Naive thymus-derived CD8-positive, alpha-beta T cell (primary cell): ENCODE results near the gene TRIM44. TPM values are rescaled to one million over a fixed set of nuclear protein-coding genes. Genes with fewer than 3 reads are reported as not detected.

Experiments used
- ATAC-seq, 2 donors: fragments of 150-1000 bp; cut with Tn5 transposase in 1 of 2; sonication (Bioruptor Pico), chemical (Tn5 transposase) in 1 of 2; 1 replicate in 1 of 2; 2 replicates in 1 of 2; pipeline ENCODE4 v1.10.0; 2021; ENCODE audit warnings: mild to moderate bottlenecking in 2 of 2, moderate library complexity in 2 of 2
- POLR2A ChIA-PET: fragments of 350-600 bp; sonication (Branson Sonifier 250); formaldehyde crosslinking; loops from one replicate; lab custom pipeline; 2021; ENCODE audit warnings: antibody characterized with exemption; lab: Charles Lee
- DNase-seq, 10 donors: peaks; one replicate each; pipeline versions ENCODE4 v3.0.0 to v3.0.0-alpha.2; 2020 to 2022
- H3K27ac Mint-ChIP-seq, 10 donors: one replicate each; pipeline ENCODE4 v1.8.0; 2020 to 2022; ENCODE audit warnings: mild to moderate bottlenecking in 10 of 10, mixed read lengths in 10 of 10, moderate library complexity in 4 of 10, inconsistent platforms in 1 of 10
- H3K27me3 Mint-ChIP-seq, 5 donors: one replicate each; pipeline ENCODE4 v1.8.0; 2021 to 2022; ENCODE audit warnings: mixed read lengths in 5 of 5
- H3K36me3 Mint-ChIP-seq, 3 donors: one replicate each; pipeline ENCODE4 v1.8.0; 2020 to 2022; ENCODE audit warnings: mixed read lengths in 3 of 3, mild to moderate bottlenecking in 2 of 3, inconsistent platforms in 1 of 3
- H3K4me1 Mint-ChIP-seq, 4 donors: one replicate each; pipeline ENCODE4 v1.8.0; 2021 to 2022; ENCODE audit warnings: mixed read lengths in 4 of 4
- H3K4me3 Mint-ChIP-seq, 10 donors: one replicate each; pipeline ENCODE4 v1.8.0; 2020 to 2022; ENCODE audit warnings: mild to moderate bottlenecking in 10 of 10, mixed read lengths in 10 of 10, moderate library complexity in 6 of 10, inconsistent platforms in 1 of 10
- H3K9me3 Mint-ChIP-seq, 9 donors: one replicate each; pipeline ENCODE4 v1.8.0; 2020 to 2022; ENCODE audit warnings: mixed read lengths in 9 of 9, mild to moderate bottlenecking in 3 of 9, inconsistent platforms in 1 of 9, moderate library complexity in 1 of 9
- polyA plus RNA-seq, 3 donors: library from polyadenylated mRNA; unstranded; fragments of 300-500 nt; fragmentation: Illumina TruSeq; gene quantifications; one replicate each; pipeline ENCODE4 v1.2.3, GENCODE V29; 2021
- total RNA-seq, 8 experiments: library from RNA in 2 of 8; stranded (reverse) in 2 of 8; gene quantifications; one replicate each; pipeline ENCODE4 v1.2.3 and lab custom pipeline; 2021 to 2026

TRIM44 gene
- total RNA-seq (10 to 100 TPM; 64.5 to 73.4 TPM), polyA plus RNA-seq (10 to 100 TPM; 49.5 to 59.4 (median 56.4) TPM), total RNA-seq (lab: John Stamatoyannopoulos, UW) (149 to 205 (median 174) reads per million in 6 experiments)

- ATAC-seq (peak; percentile 84 to 88), DNase-seq (peak; percentile 66 to 88 (median 78))
- peaks cover 13 to 44% (median 28%) of the 10 kb centered on the region in 9 donors for H3K9me3 Mint-ChIP-seq
- peak within 1 kb of the TSS; percentile 90 to 99 (median 98) for H3K4me3 Mint-ChIP-seq
- POLR2A ChIA-PET: interaction anchor here (1.0 to 1.4 kb wide), 3 partner anchors 43 to 626 kb away, joined by 3 to 4 read pairs (median 3); no protein-coding TSS in a partner anchor
- H3K4me1 Mint-ChIP-seq: peaks cover 14 to 49% (median 45%) of the 10 kb centered on the region in 4 donors
- H3K36me3 Mint-ChIP-seq: peaks cover 21 to 40% (median 34%) of the 10 kb centered on the region in 3 donors
- peaks cover under 1 to 8% (median 4%) of the 10 kb centered on the region in 5 donors for H3K27me3 Mint-ChIP-seq
- peak within 1 kb of the TSS; percentile 95 to 99 (median 99) for H3K27ac Mint-ChIP-seq
Measured at GRCh38 chr11:35662649-35663407, at the start of gene TRIM44. TRIM44 (plus strand) TSS chr11:35662775; CDS start chr11:35663112, 337 bp downstream.

- Mint-ChIP-seq H3K9me3 (no peaks in the 10 kb centered on the region), H3K27me3 (peaks cover 32 to 78% (median 41%) of the 10 kb centered on the region in 5 donors), H3K4me1 (peaks cover 0 to 12% (median 11%) of the 10 kb centered on the region in 4 donors), H3K27ac (no peak overlapping the region), H3K4me3 (no peak overlapping the region), H3K36me3 (no peaks in the 10 kb centered on the region)
- ATAC-seq (no peak), DNase-seq (no peak)
- POLR2A ChIA-PET: no interaction called here
Measured at GRCh38 chr11:35614939-35615569, 47.5 kb upstream of the TRIM44 start.

- Mint-ChIP-seq H3K4me3 (peak overlapping the region in 5 of 10 donors; percentile 0 to 46 (median 30)), H3K36me3 (no peaks in the 10 kb centered on the region), H3K9me3 (no peaks in the 10 kb centered on the region), H3K27ac (no peak overlapping the region), H3K4me1 (peaks cover 0 to 16% (median 13%) of the 10 kb centered on the region in 4 donors), H3K27me3 (peaks cover 34 to 74% (median 51%) of the 10 kb centered on the region in 5 donors)
- ATAC-seq (peak in 1 of 2 donors; percentile 49), DNase-seq (peak in 5 of 10 donors; percentile 11 to 50 (median 40))
- POLR2A ChIA-PET: no interaction called here
Measured at GRCh38 chr11:35615921-35616900, 46.4 kb upstream of the TRIM44 start.

- peaks cover 40 to 74% (median 52%) of the 10 kb centered on the region in 5 donors for H3K27me3 Mint-ChIP-seq
- no peaks in the 10 kb centered on the region for H3K9me3 Mint-ChIP-seq
- DNase-seq (no peak), ATAC-seq (no peak)
- H3K4me1 Mint-ChIP-seq: peaks cover 0 to 16% (median 13%) of the 10 kb centered on the region in 4 donors
- POLR2A ChIA-PET: no interaction called here
- H3K36me3 Mint-ChIP-seq: no peaks in the 10 kb centered on the region
- no peak overlapping the region for H3K27ac Mint-ChIP-seq
- peak overlapping the region; percentile 63 to 88 (median 81) for H3K4me3 Mint-ChIP-seq
Measured at GRCh38 chr11:35617316-35617686, 45.3 kb upstream of the TRIM44 start.

- H3K9me3 Mint-ChIP-seq: no peaks in the 10 kb centered on the region
- peak within 1 kb of the TSS in 1 of 10 donors; percentile 78 for H3K27ac Mint-ChIP-seq
- peaks cover 40 to 74% (median 54%) of the 10 kb centered on the region in 5 donors for H3K27me3 Mint-ChIP-seq
- DNase-seq: peak in 1 of 10 donors; percentile 6
- H3K36me3 Mint-ChIP-seq: no peaks in the 10 kb centered on the region
- H3K4me1 Mint-ChIP-seq: peaks cover 0 to 16% (median 13%) of the 10 kb centered on the region in 4 donors
- peak within 1 kb of the TSS; percentile 63 to 88 (median 81) for H3K4me3 Mint-ChIP-seq
- ATAC-seq: peak in 1 of 2 donors; percentile 15
- POLR2A ChIA-PET: no interaction called here
Measured at GRCh38 chr11:35617687-35618496, 44.7 kb upstream of the TRIM44 start, which contains the start of gene FJX1. FJX1 (plus strand) TSS chr11:35618460; CDS start chr11:35618637, 177 bp downstream.

GRCh38 chr11:35618497-35619115, 44.0 kb upstream of the TRIM44 start:
- ATAC-seq (peak; percentile 42 to 44), DNase-seq (peak in 5 of 10 donors; percentile 1 to 20 (median 12))
- H3K27me3 Mint-ChIP-seq: peaks cover 42 to 74% (median 60%) of the 10 kb centered on the region in 5 donors
- H3K4me3 Mint-ChIP-seq: peak overlapping the region in 3 of 10 donors; percentile 33 to 62 (median 53)
- H3K36me3 Mint-ChIP-seq: no peaks in the 10 kb centered on the region
- no peaks in the 10 kb centered on the region for H3K9me3 Mint-ChIP-seq
- peaks cover 0 to 16% (median 13%) of the 10 kb centered on the region in 4 donors for H3K4me1 Mint-ChIP-seq
- H3K27ac Mint-ChIP-seq: no peak overlapping the region
- POLR2A ChIA-PET: no interaction called here

- DNase-seq (peak in 3 of 10 donors; percentile 7 to 19 (median 16)), ATAC-seq (peak; percentile 37 to 49)
- POLR2A ChIA-PET: interaction anchor here (1.1 kb wide), 1 partner anchor 43 kb away, joined by 3 read pairs; the partner anchor contains the start of gene TRIM44
- H3K4me1 Mint-ChIP-seq: peaks cover 0 to 16% (median 13%) of the 10 kb centered on the region in 4 donors
- H3K4me3 Mint-ChIP-seq: peak overlapping the region; percentile 38 to 74 (median 70)
- peaks cover 38 to 73% (median 63%) of the 10 kb centered on the region in 5 donors for H3K27me3 Mint-ChIP-seq
- H3K9me3 Mint-ChIP-seq: no peaks in the 10 kb centered on the region
- H3K36me3 Mint-ChIP-seq: no peaks in the 10 kb centered on the region
- no peak overlapping the region for H3K27ac Mint-ChIP-seq
Measured at GRCh38 chr11:35619116-35619854, 43.3 kb upstream of the TRIM44 start.

GRCh38 chr11:35619855-35620640, 42.5 kb upstream of the TRIM44 start:
- peaks cover 37 to 66% (median 62%) of the 10 kb centered on the region in 5 donors for H3K27me3 Mint-ChIP-seq
- peak overlapping the region; percentile 38 to 74 (median 70) for H3K4me3 Mint-ChIP-seq
- H3K9me3 Mint-ChIP-seq: no peaks in the 10 kb centered on the region
- no peak for ATAC-seq
- H3K36me3 Mint-ChIP-seq: no peaks in the 10 kb centered on the region
- peaks cover 0 to 16% (median 13%) of the 10 kb centered on the region in 4 donors for H3K4me1 Mint-ChIP-seq
- no peak for DNase-seq
- POLR2A ChIA-PET: interaction anchor here (1.1 kb wide), 1 partner anchor 42 kb away, joined by 3 read pairs; the partner anchor contains the start of gene TRIM44
- no peak overlapping the region for H3K27ac Mint-ChIP-seq

GRCh38 chr11:35620795-35621194, 41.8 kb upstream of the TRIM44 start:
- no peak for ATAC-seq
- no peak overlapping the region for H3K27ac Mint-ChIP-seq
- no peak for DNase-seq
- peaks cover 36 to 64% (median 63%) of the 10 kb centered on the region in 5 donors for H3K27me3 Mint-ChIP-seq
- H3K4me1 Mint-ChIP-seq: peaks cover 0 to 16% (median 13%) of the 10 kb centered on the region in 4 donors
- peak overlapping the region in 2 of 10 donors; percentile 4 to 19 for H3K4me3 Mint-ChIP-seq
- H3K36me3 Mint-ChIP-seq: no peaks in the 10 kb centered on the region
- POLR2A ChIA-PET: no interaction called here
- H3K9me3 Mint-ChIP-seq: no peaks in the 10 kb centered on the region
